GM12891 (cell line): ENCODE results near the gene REXO4.

Experiments
- POLR2A ChIP-seq: IDR thresholded peaks from 2 replicates; pipeline ENCODE4 v1.6.1; 2011; ENCODE audit warnings: low read depth, low read length, control low read depth
- POLR2AphosphoS5 ChIP-seq: IDR thresholded peaks from 2 replicates; pipeline ENCODE4 v1.6.1; 2011; ENCODE audit warnings: low read depth, low read length, control low read depth
- SPI1 ChIP-seq: IDR thresholded peaks from 2 replicates; pipeline ENCODE4 v1.6.1; 2011; ENCODE audit warnings: low read depth, low read length, control low read depth
- TAF1 ChIP-seq: IDR thresholded peaks from 2 replicates; pipeline ENCODE4 v1.6.1; 2011; ENCODE audit warnings: low read depth, low read length, control low read depth

DNA sequence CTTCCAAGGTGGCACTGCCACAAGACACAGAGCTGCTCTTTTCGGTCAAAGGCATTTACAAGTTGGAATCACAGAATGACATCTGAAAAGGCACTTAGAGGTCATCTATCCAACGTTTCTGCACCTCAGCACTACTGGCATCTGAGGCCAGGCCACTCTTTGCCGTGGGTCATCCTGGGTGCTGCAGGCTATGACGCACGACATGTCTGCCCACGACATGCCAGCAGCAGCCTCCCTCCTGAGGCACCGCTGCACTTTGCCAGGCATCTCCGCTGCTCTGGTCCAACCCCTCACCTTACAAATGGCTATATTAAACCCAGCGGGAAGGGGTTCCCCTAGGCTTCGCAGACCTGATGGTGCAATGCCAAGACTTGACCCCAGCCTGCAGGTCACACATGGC, 50.0 kb downstream of the REXO4 start:
- TF ChIP-seq POLR2A (no peak), POLR2AphosphoS5 (no peak), TAF1 (no peak), SPI1 (no peak)
